Activated CD4-positive, alpha-beta T cell treated with anti-CD3 and anti-CD28 coated beads, Interleukin-2, amount 50 U/mL, for 1 hour (primary cell): ENCODE data around the gene FARP2.

Experiments
- DNase-seq: peaks from one replicate; pipeline ENCODE4 v3.0.0-alpha.2; 2020

The FARP2 gene

DNA sequence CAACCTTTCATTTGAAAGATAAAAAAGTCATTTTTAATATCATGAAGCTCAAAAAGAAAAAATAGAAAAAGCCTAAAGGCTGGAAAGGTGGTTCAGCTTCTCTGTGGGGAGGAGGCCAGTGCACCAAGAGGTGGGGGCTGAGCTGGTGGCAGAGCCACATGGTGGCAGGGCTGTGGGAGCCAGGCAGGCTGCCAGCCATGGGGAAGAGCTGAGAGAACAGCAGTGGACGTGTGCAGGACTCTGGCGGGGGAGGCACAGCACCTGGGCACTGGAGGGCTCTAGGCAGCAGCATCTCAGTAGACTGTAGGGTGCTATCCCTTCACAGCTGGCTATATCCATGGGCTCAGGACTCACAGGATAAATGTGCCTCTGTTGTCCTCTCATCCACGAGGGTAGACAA is 104.5 kb downstream of the FARP2 start:
- no peak for DNase-seq

DNA sequence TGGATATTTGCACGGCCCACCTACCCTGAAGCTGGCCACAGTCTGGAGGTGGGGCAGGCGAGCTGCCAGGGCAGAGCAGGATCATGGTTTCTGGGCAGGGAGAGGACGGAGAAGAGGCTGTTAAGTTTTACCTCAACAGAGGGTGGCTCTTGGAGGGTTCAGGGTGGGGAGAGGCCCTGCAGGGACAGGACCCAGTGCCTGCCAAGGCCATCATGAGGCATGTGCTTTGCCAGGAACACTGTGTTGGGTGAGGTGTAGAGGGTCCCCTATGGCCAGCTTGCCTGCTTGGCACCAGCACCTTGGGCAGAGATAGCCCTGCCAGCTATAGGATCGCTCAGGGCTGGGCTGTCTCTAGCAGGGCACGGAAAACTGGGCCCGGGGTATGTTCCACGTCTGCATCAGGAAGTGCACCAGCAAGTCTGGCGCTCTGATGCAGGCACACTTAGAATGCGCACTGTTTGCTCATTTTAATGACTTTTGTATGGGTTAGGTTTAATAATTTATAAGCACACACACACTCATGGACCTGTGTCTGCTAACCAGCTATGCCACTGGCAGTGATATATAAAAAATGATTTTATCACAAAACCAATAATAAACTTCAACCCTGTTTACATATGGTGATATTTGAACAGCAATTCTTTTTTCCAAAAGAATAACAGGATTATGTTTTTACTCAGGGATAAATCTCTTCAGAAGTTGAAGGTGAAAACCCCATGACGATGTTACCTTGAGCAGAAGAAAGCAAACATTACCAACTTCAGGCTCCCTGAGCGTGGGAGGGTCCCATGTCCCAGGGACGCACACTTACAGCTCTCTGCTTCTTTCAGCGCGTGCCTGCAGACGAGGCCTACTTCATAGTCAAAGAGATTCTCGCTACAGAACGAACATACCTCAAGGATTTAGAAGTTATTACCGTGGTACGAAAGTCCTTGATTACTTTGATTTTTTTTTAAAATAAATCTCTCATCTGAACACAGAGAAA is 105.9 kb downstream of the FARP2 start:
- no peak for DNase-seq

DNA sequence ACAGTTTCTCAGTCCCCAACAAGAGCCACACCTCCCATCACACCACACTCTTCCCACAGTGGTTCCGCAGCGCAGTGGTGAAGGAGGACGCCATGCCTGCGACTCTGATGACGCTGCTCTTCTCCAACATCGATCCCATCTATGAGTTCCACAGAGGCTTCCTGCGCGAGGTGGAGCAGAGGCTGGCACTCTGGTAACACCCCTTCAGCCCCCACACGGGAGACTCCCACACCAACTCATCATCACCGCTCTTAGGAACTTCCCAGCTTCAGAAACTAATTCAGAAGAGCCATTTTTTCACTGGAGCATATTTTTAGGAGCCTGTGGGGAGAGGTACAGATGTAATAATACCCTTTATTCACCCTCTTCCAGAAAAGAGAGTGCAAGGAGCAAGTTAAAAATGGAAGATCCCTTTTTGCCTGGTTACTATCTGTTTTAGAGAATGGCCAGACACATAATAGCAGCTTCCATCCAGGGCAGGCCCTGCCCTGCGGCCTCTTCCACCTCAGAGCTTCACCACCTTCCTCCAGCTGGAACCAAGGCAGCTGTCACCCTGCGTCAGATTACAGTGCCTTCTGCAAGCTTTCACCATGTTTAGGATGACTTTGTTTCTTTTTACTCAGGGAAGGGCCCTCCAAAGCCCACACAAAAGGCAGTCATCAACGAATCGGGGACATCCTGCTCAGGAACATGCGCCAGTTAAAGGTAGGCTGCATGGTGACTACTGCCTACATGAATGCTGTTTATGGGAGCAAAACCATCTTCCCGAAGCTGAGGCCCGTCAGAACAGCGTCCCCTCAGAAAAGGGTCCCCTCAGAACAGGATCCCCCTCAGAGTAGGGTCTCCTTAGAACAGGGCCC is 107.4 kb downstream of the FARP2 start:
- no peak for DNase-seq

DNA sequence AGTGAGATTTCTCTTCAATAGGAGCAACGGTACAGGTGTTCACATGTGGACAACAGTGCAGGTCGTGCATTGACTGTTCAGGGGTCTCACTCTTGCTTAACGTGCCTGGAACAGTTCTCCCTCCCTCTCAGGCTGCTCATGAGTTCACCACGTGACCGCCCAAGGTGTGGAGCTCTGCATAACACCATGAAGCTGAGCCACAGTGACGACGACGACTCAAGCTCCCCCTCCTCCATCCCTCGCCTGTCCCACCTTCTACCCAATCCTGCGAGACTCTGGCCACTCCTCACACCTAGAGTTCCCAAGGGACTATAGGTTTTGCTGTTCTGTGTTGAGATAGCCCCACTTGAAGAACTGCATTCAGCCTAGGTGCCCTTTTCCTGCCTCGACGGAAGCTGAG is 109.5 kb downstream of the FARP2 start:
- DNase-seq: no peak

DNA sequence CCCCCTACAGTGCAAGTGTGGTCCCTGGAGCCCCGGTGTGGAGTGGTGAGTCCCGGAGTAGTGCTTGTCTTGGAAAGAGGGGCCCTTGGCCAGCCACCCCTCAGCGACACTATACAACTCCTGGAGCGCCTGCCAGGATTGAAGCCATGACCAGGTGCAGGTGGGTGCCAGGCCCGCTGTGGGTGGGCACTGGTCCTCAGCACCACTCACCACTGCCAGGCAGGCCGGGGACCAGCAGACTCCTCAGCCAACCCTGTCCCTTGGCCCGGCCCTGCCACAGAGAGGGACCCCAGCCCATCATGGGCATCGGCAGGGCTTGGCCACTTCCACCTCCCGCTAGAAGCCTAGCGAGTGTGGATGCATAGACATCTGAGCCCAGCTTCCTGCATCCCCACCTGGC is 110.1 kb downstream of the FARP2 start:
- DNase-seq: no peak

DNA sequence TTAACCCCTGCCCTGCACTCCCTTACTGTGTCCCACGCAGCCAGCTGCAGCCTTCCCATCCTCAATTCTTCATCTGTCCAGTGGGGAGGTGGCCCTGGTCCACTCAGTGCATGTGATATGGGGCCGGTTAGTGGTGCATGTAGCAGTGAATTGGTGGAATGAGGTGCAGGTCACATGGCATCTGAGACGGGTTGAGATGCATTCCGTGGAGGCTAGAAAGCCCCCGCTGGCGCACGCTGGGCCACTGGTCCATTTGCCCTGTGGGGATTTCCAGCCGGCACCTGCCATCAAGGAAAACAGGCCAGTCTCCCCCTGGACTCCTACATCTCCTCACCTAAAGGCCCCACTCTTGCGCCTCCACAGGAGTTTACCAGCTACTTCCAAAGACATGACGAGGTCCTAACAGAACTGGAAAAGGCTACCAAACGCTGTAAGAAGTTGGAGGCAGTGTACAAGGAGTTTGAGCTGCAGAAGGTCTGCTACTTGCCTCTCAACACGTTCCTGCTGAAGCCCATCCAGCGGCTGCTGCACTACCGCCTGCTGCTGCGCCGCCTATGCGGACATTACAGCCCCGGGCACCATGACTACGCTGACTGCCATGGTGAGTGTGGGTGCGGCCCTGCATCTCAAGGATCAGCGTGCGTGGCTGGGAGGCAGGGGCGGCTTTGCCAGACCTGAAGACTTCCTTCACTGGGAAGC is 111.8 kb downstream of the FARP2 start:
- no peak for DNase-seq

DNA sequence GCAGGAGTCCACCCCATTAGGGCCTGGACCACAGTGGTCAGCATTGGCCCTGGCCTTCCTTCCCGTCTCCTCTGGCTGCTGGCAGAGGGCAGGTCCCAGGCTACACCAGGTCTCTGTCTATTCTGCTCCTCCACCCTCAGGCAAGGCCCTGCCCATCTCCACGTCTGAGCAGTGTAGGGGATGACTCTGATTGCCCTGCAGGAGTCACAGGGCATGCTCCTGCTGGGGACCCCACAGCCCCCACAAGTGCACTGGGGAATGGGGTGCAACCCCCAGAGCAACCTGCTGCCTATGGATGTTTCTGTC is 112.3 kb downstream of the FARP2 start:
- DNase-seq: no peak

DNA sequence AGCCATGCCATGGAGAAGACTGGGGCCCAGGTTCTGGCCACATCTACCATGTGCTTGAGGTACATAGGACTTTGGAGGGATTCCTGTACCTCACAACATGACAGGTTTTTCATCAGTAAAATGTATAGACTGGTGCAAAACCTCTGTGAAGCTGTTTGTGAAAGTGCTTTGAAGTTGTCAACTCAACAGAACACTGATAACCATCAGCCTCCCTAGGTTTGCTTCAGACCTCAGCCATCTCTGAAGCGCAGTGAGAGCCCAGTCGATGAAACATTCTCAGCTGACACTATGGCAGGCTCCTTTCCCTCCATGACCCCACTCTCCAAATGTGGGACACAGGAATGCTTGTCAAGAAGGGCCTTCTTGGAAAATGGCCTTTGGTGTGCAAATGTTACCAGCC is 113.7 kb downstream of the FARP2 start:
- DNase-seq: no peak

DNA sequence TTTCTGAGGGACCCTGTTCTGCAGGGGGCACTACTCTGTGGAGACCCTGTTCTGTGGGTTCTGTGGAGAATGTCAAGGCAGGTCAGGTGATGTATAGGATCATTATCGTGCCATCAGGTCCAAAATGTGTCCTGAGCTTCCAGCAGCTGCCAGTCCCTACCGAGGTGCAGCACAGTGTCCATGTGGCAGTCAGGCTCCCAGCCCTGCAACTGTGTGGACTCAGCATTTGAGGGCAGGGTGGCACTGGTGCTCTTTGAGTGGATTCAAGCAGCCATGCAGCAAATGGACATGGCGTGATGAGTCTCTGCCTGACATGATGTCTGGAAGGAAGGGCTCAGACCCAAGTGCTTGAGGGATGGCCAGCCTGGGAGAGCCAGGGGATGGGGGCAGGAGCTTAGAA is 117.3 kb downstream of the FARP2 start:
- DNase-seq: no peak

DNA sequence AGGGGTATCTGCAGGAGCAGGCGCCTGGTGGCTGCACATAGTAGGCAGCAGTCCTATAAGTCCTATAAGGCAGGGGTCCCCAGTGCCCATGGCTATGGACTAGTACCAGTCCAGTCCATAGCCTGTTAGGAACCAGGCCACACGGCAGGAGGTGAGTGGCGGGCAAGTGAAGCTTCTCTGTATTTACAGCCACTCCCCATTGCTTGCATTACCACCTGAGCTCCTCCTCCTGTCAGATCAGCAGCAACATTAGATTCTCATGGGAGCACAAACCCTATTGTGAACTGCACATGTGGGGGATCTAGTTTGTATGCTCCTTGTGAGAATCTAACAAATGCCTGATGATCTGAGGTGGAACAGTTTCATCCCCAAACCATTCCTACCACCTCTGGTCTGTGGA is 119.2 kb downstream of the FARP2 start:
- no peak for DNase-seq

DNA sequence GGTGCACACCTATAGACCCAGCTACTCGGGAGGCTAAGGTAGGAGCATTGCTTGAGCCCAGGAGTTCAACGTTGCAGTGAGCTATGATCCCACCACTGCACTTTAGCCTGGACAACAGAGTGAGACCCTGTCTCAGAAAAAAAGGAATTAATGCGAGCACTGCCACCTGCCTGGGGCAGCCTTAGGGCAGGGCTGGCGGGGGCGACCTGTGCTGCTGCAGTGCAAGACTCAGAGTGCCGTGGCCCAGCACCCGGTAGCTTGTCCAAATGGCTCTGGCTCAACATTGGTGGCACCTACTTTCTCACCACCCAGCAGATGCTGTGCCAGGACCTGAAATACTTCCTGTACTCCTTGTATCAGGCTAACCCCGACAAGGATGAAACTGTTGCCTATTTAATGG is 122.1 kb downstream of the FARP2 start:
- no peak for DNase-seq

DNA sequence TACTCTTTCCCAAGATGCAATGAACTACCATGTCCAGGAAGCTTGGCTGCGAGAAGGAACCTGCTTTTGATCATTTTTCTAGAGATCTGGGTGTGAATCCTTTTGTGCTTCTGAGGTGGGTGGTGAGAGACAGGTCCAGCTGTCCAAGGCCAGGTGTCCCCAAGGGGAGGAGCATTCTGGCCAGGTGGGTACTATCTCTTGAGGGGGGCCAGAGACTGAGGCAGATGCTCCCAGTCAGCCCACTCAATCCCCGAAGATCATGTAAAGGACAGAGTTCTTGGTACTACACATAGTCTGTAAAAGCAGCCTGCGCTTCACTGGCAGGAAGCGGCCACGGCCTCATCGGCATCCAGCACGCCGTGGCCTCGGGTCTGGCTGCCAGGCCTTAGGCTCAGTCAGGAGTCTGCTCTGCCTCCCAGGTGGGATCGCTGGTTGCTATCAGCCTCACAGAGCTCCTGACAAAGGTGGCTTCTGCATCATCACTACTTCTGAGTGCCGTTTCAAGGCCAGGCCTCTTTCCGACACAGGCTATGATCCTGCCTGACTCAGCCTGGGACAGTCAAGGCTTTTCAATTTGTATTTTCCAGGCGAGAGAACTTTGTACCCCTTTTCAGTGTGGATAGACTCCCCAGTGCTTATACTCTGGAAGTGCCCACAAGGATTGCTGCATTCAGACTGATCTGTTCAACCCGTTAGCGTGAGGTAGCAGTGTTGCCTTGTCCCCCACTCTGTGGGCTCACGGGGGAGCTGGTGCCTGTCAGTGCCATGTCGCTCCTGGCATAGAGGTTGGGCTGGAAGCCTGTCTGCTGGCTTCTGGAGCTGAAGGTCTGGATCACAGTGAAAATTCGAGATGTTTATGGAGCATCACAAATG is 123.2 kb downstream of the FARP2 start:
- DNase-seq: no peak

DNA sequence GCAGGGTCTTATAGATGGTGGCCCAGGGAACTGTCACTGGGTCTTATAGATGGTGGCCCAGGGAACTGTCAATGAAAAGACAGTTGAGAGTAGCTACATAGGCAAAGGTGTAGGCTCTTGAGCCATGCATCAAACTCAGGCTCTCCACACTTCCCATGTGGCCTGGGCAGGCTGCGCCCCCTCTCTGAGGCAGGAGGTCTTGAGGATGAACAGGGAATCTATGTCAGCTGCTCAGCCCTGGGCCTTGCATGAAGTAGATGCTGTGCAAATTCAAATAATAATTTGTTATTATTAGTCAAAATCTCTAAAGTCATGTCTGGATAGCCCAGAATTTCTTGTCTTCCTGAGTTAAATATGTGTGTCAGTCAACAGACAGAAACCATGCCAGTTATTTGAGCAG is 125.6 kb downstream of the FARP2 start:
- DNase-seq: no peak

DNA sequence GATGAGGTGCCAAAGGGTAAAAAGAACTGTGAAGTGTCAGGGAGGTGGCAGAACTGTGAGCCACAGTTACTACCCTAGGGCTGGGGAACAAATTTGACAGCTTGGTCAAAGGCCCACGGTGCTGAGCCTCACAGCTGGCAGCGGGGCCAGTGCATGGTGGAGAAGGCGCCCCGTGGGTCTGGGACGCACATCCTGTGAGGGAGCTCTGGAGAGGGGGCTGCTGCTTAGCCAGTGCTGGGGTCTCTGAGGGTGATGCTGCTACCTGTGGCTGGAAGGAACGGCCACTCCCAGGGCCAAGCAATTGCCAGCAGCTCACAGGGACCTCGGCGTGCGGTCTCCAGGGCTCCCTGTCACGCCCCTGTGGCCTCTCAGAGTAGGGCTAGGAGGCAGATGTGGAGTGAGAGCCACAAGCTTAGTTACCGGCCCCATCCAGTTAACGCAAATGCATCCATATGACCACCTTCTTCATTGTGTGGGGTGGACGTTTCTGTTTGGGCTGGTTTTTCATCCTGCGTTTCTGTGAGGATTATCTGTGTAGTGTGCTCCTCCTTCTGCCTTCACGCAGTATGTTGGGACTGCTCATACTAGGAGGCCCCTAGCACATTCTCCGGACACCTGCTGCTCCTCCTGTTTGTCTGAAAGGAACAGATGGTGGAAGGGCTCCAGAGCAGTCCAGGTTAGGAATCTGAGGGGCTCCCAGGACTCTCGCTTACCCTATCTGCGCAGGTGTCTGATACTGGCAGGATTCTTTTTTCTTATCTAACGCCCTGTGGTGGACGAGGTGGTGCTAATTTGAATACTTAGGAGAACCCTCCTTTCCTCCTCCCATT is 126.3 kb downstream of the FARP2 start:
- no peak for DNase-seq

DNA sequence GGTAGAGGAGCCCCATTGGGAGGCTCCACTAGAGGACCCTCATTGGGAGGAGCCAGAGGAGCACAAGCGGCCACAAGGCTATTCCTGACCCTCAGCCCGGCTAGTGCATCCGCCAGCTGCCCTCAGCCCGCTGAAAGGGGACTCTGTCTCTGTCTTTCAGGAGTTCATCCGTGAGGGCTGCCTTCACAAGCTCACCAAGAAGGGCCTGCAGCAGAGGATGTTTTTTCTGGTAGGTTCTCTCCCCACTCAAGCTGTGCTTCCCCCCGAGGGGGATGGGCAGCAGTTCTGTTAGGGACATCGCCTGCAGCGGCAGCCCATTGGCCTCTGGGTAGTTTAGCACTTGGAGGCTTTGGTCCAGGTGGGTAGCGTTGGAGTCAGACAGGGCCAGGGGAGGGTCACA is 127.2 kb downstream of the FARP2 start:
- no peak for DNase-seq

DNA sequence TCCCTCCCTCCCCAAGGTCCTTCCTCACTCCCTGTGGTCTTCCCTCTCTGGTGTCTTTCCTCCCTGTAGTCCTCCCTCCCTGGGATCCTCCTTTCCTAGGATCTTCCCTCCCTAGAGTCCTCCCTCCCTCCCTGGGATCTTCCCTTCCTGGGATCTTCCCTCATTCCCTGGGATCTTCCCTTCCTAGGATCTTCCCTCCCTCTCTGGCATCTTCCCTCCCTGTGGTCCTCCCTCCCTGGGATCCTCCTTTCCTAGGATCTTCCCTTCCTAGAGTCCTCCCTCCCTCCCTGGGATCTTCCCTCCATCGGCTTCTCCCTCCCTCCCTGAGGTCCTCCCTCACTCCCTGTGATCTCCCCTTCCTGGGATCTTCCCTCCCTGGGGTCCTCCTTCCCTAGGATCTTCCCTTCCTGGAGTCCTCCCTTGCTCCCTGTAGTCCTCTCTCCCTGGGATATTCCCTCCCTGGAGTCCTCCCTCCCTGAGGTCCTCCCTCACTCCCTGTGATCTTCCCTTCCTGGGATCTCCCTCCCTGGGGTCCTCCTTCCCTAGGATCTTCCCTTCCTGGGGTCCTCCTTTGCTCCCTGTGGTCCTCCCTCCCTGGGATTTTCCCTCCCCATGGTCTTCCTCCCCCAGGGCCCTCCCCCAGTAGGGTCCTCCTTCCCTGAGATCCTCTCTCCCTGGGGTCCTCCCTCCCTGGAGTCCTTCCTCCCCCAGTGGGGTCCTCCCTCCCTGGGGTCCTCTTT is 129.3 kb downstream of the FARP2 start:
- no peak for DNase-seq

DNA sequence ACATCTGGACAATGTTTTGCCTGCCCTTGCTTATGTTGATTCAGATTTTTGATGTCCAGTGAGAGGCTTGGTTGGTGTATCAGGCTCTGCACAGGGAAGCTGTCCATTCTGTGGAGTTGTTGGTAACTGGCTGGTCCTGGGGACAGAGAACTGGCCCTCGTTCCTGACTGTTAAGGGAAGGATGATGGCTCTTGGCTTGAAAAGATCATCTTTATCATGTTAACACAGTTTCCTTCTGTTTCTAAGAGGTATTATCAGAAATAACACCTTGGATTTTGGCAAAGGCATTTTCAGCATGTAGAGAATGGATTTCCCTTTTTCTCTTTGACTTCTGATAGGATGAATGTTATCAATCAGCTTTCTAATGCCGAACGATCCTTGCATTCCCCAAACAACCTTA is 133.0 kb downstream of the FARP2 start:
- no peak for DNase-seq

DNA sequence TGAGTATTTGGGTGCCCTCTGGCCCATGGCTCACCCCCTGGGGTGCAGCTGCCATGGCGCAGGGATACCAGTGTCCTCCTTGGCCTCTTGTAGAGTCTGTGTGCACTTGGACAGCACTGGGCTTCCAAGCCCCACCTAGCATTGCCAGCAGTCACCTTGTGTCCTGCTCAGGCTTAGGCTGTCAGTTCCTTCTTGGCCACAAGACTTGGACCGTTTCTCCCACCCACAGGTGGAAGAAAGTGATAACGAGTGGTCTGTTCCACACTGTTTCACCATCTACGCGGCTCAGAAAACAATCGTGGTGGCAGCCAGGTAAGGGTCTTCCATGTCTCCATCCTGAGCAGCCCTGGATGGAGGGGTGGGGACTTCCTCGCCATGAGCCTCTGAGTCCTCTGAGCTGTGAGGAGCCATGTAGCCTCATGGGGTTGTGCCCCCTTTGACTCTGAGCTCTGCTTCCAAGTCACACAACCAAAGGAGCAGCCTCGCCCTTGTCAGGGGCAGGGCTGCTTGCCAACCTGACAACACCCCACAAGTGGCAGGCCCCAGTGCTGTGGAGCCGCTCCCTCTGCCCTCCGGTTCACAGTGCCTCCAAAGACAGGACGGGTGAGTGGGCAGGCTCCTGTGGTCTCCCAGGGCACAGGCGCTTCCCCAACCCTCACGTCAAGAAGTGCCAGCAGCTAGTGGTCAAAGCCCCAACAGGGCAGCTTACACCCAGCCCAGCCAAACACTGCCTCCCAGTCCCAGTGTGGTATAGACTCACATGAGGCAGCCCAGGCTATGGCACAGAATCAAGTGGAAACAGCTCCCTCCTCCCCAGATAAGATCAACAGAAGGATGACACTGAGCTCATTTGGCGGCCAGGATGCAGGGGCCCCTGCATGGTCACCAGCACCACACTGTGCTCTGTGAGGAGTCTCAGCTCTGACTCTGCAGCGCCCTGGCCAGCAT is 133.9 kb downstream of the FARP2 start:
- no peak for DNase-seq

DNA sequence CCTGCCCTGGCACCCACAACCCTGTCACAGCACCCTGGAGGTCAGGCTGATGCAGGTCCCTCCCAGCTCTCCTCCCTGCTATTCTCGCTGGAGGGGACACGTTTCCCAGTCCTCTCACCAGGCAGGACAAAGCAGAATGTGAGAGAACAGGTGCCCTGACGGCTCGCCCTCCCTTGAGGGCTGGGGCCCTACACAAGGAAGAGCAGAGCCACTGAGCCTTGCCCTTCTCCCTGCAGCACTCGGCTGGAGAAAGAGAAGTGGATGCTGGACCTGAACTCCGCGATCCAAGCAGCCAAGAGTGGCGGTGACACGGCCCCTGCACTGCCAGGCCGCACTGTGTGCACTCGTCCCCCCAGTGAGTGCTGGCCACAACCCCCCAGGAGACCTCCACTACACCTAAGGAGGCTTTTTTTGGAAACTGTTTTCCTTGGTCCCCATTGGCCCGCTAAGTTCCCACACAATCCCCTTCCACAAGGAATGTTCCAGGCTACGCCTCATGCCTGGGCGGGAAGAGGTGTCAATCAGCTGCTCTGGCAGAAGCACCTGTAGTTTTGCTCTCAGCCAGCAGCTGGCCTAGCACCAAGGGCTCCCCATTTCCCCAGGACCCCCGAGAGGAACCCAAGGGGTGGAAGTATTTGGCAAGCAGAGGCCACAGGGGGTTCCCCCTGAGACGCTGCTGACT is 134.9 kb downstream of the FARP2 start:
- no peak for DNase-seq
